Fibroblast of the aortic adventitia (primary cell): Measurements from ENCODE around the gene TERB2. TPM values are rescaled to one million over a fixed set of nuclear protein-coding genes. Genes with fewer than 3 reads are reported as not detected.
"Not testable (repeated sequence)": the region's sequence is repeated elsewhere in the genome, so short reads cannot be mapped to it uniquely, and the experiment has no call there.

Source experiments
- DNase-seq: peaks from one replicate; pipeline ENCODE4 v3.0.0-alpha.2; 2010; ENCODE audit warnings: low read depth
- H3K4me3 ChIP-seq: 2 replicates; pipeline ENCODE4 v1.5.1; 2011; ENCODE audit warnings: low read depth, mild to moderate bottlenecking, control low read depth, low read length, moderate library complexity
- total RNA-seq: library from RNA; depleted of rRNA; stranded (reverse); fragments of >200 nt; gene quantifications from 2 replicates; pipeline ENCODE4 v1.2.3, GENCODE V29; 2012; ENCODE audit warnings: low replicate concordance
- TF ChIP-seq, protein P1 (sequence below): IDR thresholded peaks from 2 replicates; pipeline ENCODE4 v1.5.1; 2011; ENCODE audit warnings: mild to moderate bottlenecking, low read length, control low read depth, inconsistent platforms; ENCODE audit not compliant: insufficient read depth

Gene TERB2
- total RNA-seq, 1 donor, result not detected

DNA sequence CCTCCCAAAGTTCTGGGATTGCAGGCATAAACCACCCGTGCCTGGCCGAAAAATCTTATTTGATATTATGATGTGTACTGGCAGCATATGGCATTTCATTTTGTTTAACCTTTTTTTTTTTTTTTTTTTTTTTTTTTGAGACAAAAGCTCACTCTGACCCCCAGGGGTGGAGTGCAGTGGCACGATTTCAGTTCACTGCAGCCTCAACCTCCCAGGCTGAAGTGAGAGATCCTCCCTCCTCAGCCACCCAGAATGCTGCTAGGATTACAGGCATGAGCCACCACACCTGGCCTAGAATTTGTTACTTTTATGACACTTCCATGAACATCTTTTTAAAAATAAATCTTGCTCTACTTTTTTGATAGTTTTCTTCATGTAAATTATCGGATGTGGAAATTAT lies 12.0 kb downstream of the TERB2 start:
- H3K4me3 ChIP-seq, result no peak overlapping the region
- TF ChIP-seq, protein P1, sequence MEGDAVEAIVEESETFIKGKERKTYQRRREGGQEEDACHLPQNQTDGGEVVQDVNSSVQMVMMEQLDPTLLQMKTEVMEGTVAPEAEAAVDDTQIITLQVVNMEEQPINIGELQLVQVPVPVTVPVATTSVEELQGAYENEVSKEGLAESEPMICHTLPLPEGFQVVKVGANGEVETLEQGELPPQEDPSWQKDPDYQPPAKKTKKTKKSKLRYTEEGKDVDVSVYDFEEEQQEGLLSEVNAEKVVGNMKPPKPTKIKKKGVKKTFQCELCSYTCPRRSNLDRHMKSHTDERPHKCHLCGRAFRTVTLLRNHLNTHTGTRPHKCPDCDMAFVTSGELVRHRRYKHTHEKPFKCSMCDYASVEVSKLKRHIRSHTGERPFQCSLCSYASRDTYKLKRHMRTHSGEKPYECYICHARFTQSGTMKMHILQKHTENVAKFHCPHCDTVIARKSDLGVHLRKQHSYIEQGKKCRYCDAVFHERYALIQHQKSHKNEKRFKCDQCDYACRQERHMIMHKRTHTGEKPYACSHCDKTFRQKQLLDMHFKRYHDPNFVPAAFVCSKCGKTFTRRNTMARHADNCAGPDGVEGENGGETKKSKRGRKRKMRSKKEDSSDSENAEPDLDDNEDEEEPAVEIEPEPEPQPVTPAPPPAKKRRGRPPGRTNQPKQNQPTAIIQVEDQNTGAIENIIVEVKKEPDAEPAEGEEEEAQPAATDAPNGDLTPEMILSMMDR, result no peak
- DNase-seq, result no peak

- no peak overlapping the region for H3K4me3 ChIP-seq
- TF ChIP-seq, protein P1, result no peak
- DNase-seq, result no peak
These were observed 14.5 kb downstream of the TERB2 start for GRCh38 chr15:44971036-44971435.

- DNase-seq, H3K4me3 ChIP-seq: not testable (repeated sequence)
These were observed 19.7 kb downstream of the TERB2 start for GRCh38 chr15:44976183-44976582.

DNA sequence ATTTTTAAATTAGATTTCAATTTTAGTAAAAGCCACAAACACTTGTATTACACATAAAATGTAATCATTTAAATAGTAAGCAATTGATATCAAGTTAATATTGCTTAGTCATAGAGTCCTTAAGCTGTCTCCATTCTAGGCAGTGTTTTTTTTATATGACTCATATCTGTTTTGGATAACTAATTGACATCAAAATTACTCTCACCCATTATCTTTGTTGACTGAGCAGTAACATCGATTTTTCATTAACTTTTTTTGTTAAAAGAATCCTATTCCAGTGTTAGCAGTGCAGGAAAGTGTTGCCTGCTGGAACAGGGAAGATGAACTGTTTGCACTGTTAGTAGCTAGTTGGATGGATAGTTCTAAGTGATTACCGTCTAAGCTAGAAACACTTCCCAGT lies 21.3 kb downstream of the TERB2 start:
- DNase-seq, H3K4me3 ChIP-seq: not testable (repeated sequence)

- not testable (repeated sequence) for H3K4me3 ChIP-seq, DNase-seq
These were observed 23.3 kb downstream of the TERB2 start for GRCh38 chr15:44979617-44980339.

DNA sequence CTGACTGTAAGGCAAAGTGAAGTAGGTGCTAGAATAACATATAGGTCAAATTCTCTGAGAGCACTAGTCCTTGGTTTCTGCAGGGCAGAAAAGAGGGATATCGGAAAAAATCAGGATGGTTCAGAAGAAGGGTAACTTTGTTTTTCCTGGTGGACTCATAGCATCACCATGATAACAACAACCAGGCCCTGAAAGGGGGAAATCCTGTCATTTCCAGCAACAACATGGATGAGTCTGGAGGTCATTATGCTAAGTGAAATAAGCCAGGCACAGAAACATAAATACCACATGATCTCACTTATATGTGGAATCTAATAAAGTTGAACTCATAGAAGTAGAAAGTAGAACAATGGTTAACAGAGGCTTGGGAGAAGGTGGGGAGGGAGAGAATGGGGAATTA lies 27.7 kb downstream of the TERB2 start:
- H3K4me3 ChIP-seq, DNase-seq: not testable (repeated sequence)

- DNase-seq, H3K4me3 ChIP-seq: not testable (repeated sequence)
These were observed 30.0 kb downstream of the TERB2 start for GRCh38 chr15:44986346-44987055.

DNA sequence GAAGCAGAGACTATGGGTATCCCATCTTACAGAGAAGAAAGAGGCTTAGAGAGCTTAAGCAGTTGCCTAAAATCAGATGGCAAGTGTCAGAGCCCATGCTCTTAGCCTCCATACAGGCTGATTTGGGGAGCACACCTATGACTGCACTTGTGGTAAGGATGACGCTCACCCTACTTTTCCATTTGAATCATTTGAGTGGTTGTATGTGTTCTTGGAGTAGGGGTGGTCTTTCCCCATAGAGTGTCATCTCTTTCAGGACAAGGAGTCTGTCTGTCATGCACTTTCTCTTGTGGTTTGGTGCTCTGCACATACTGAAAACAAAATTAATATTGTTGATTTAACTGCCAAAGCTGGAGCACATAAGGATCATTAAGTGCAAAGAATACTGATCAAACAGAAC lies 31.2 kb downstream of the TERB2 start:
- not testable (repeated sequence) for DNase-seq

GRCh38 chr15:44988184-44988869 lies 31.8 kb downstream of the TERB2 start:
- not testable (repeated sequence) for DNase-seq, H3K4me3 ChIP-seq

More for the DNA sequence above, 31.2 kb downstream of the TERB2 start:
- H3K4me3 ChIP-seq, result not testable (repeated sequence)

DNA sequence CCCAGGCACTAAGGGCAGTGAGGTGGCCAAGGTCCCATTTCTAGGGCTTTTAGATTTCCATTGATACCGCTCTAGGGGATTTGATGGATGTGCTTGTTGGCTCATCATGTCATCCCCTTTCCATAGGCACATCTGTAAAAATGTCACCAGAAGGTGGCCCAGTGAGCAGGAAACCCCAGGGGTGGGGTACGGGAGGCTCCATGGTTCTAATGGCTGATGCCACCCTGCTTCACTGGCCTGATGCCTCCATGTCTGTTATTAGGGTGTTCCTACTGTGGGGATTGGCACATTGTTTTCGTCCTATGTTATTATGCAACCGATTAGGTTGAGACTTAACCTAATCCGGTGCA lies 32.4 kb downstream of the TERB2 start:
- not testable (repeated sequence) for DNase-seq, H3K4me3 ChIP-seq

GRCh38 chr15:44997632-44998031 lies 41.1 kb downstream of the TERB2 start:
- not testable (repeated sequence) for H3K4me3 ChIP-seq, DNase-seq

DNA sequence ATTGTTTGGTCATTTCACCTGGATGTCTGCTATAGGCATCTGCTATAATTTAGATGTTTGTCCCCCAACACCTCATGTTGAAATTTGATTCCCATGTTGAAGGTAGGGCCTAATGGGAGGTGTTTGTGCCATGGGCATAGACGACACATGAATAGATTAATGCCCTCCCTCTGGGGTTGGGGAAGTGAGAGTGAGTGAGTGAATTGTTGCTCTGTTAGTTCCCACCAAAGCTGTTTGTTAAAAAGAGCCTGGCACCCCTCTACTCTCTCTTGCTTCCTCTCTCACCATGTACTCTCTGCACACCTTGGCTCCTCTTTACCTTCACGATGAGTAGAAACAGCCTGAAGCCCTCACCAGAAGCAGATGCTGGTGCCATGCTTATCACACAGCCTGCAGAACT lies 42.6 kb downstream of the TERB2 start:
- no peak for DNase-seq
- H3K4me3 ChIP-seq, result no peak overlapping the region
- TF ChIP-seq, protein P1, result no peak

GRCh38 chr15:45001180-45001579 lies 44.7 kb downstream of the TERB2 start:
- H3K4me3 ChIP-seq, DNase-seq: not testable (repeated sequence)

GRCh38 chr15:45003731-45004410 lies 47.4 kb downstream of the TERB2 start:
- H3K4me3 ChIP-seq, DNase-seq: not testable (repeated sequence)
